Endometrial microvascular endothelial cells (primary cell): ENCODE measurements around the gene SH3TC2. TPM values are rescaled to one million over a fixed set of nuclear protein-coding genes. Genes with fewer than 3 reads are reported as not detected.

Experiments used
- in situ Hi-C: cut with HindIII; loops from 2 replicates; pipeline ENCODE4 v1.10.0; 2017; ENCODE audit warnings: low sequenced_read_pairs, low pct_unique_long_range_greater_than_20kb; ENCODE audit errors: inconsistent ontology term
- total RNA-seq: library from RNA; depleted of rRNA; stranded (reverse); fragments of >200 nt; gene quantifications from one replicate; pipeline ENCODE4 v1.2.3, GENCODE V29; 2015; ENCODE audit errors: inconsistent ontology term

The SH3TC2 gene
- total RNA-seq, 1 donor from 2014 or later, result 1.4 TPM

DNA sequence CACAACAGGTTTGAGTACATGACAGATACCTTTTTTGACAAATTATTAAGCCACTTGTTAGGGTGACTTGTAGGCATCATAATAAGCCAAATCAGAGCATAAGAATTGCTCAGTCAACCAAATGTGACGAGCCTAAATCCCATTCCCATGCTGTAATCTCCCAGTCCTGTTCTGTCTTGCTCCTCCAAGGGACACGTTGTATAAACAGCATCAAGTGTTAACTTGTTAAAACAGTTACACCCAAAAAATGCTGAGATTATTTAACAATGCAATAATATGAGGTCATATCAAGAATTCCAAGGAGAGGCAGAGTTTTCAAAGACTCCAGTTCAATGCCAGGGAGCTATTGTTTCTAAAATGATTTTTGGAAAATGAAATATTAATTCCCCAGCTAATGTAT, 76.2 kb downstream of the SH3TC2 start:
- in situ Hi-C loops, result loop anchor here (25.0 kb wide), 2 partner anchors 126 to 249 kb away; no protein-coding TSS in a partner anchor

DNA sequence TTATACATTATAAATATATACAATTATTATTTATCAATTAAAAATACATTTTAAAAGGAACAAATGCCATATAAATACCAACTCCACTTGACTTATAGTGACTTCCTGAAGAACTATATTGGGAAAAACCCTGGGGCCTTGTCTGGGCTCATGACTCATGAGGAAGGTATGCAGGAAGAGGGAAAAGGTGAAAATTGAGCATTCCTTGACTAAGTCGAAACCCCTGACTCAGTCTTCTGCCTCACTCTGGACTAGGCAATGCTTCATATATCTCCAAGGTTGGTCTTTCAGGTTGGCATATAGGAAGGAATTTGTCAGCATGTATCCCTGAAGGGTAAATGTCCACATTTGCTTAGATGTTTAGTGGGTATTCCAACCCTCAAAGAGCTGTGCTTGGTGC, 78.5 kb downstream of the SH3TC2 start:
- in situ Hi-C loops, result loop anchor here (25.0 kb wide), 2 partner anchors 128 to 247 kb away; no protein-coding TSS in a partner anchor

DNA sequence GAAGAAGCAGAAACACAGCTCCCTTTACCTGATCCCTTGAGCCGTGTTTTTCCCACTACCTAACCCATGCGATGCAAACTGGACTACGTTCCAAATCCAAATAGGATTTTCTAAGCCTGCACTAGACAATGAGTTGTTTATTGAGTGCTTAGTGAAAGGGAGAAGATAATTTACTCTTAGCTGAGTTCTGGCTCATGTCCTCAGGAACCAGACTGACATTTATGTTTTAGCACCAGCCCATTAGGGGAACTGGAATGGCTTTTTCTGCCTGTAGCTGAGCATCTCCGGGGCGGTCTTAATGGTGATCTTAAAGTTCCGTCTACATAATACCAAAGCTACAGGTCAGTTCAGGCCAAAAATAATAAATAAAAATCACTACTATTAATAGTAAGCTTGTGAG, 81.5 kb downstream of the SH3TC2 start:
- in situ Hi-C loops, result loop anchor here (25.0 kb wide), 2 partner anchors 131 to 244 kb away; no protein-coding TSS in a partner anchor

DNA sequence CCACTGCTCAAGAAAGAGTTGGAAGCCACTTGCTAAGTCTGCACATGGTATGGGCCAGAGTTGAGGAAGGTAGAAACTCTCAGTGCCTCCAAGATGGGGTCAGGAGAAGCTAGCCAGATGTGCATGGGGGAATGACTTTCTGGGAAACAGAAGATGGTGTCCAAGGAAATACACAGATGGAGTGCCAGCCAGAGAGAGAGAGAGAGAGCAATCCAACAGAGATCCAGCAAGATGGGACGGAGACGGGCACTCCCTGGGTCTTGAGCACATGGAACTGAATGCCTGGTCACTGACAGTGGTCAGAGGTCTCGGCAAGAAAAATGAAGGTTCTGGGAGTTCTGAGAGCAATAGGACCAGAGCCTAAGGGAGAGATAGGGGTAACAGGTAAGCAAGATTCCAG, 82.1 kb downstream of the SH3TC2 start:
- in situ Hi-C loops, result loop anchor here (25.0 kb wide), 2 partner anchors 132 to 243 kb away; no protein-coding TSS in a partner anchor

DNA sequence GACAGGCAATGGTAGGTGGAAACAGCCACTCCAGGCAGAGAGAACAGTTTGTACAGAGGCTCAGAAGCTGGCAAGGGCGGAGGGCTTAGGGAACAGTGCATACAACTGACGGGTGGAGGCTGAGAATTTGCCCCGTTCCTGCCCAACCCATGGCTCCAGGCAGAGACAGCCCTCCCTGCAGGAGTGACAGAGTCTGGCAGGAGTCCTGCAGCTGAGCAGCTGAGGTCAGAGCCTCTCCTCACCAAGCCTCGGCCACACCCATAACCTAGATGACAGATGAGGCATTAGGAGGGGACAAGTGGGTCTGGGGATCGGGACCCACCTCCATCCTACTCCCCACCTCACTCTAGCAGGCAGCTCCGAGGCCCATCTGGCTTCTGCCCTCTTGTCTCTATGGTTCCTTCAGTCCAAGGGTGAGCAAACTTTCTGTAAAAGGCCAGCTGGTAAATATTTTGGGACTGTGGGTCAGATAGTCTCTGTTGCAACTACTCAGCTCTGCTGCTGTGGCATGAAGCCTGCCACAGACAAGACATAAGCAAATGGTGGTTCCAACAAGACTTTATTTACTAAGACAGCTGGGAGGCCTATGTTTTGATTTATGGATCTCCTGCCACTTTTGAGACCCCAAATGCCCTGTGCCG, 83.7 kb downstream of the SH3TC2 start:
- in situ Hi-C loops, result loop anchor here (25.0 kb wide), 2 partner anchors 133 to 242 kb away; no protein-coding TSS in a partner anchor

DNA sequence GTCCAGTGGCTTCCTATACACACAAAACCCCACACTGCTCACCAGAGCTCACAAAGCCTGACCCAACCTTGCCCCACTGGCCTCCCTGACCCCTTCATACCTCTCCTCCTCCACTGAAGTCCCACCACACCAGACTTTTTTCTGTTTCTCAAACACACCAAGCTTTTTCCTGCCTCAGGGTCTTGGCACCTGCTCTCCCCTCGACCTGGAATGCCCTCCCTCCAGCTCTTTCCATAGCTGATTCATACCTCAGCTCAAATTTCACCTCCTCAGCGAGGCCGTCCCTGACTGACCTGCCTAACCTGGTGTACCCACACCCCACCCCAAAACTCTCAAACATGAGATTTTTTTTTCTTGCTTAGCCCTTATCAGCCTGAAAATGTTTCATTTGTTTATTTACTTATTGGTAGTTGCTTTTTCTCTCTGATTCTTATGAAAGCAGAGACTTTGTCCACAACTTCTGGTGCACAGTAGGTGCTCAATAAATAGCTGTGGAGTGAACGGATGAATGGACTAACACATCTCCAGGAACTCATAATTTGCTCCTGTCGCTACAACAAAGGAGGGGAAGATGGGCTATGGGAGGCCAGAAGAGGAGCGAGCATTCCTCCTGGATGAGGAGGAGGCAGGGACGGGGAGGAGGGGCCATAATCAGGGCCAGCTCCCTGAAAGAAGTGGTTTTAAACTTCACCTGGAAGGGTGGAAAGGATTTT, 84.3 kb downstream of the SH3TC2 start:
- in situ Hi-C loops, result loop anchor here (25.0 kb wide), 2 partner anchors 134 to 241 kb away; no protein-coding TSS in a partner anchor

DNA sequence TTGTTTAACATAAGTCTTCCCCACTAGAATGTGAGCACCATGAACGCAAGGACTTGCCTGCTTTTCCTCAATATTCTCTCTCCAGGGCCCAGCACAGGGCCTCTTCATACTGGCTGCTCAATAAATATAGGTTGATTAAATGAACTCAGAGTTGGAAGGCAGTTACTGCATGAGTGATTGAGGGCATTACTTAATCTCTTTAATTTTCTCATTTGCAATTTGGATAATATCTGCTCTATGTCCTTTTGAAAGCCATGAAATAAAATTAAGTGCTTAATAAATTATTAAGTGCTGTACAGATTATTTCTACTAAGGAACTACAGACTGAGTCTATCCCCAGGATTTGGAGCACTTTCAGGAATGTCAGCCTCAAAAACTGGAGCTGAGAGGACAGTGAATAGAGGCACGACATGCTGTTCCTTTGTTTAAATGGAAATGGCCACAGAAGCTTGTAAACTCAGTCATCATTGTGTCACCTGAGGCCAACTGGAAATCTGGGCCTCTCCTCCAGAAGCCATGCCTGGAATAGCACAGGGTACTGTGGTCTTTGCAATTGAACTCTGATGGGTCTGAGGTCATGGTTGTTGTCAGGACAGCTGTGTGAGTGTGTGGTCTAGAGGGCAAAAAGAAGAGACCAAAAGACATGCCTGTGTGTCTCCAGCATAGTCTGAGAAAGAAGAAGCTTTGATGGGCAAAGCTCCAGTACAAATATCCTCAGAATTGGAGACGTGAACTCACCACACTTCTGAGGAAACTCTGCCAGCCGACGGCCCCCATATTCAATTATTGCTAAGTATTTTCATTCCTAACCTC, 86.1 kb downstream of the SH3TC2 start:
- in situ Hi-C loops, result loop anchor here (25.0 kb wide), 2 partner anchors 136 to 239 kb away; no protein-coding TSS in a partner anchor

DNA sequence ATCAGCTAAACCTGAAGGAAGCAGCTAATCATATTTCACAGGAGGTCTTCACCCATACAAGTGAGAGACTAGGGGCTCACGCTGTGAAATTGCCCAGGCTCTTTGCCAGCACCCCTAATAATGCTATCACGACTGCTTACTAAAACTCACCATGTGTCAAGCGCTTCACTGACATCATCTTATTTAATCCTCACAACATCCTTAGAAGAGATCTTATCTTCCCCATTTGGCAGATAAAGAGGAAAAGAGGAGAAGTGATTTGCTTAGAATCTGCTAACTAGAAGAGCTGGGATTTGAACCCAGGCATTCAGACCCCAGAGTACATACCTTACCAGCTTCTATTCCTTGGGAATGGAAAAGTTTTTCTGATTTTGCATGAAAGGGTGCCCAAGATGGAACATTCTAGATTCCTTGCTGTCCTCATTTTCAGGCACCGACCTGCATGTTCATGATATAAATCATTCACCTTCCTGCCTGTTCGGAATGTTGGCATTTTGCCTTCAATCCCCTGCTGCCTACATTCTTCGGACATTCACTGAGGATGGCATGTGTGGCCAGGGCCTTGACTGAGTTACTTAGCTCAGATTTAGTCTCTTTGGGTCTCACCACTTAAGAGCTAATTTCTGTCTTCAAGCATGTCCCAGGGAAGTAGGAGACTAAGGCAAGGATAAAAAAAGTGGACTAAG, 88.1 kb downstream of the SH3TC2 start:
- in situ Hi-C loops, result loop anchor here (25.0 kb wide), 2 partner anchors 138 to 237 kb away; no protein-coding TSS in a partner anchor

DNA sequence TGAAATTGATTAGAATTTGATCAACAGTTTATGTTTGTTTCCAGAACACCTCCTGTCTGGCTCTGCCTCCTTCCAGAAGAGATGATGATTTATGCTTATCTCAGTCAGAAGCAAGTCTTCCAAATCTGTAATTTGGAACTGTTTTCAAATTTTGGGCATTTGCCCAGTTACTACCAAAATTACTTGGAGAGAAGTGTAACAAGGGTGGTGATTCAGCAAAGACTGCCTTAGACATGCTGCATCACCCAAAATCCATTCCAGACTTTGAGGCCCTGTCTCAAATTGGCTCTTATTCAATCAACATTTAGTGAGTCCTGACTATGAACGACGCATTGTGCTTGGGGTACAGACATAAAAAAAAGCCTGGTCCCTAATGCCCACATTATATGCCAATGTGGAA, 89.4 kb downstream of the SH3TC2 start:
- in situ Hi-C loops, result no loop called here

DNA sequence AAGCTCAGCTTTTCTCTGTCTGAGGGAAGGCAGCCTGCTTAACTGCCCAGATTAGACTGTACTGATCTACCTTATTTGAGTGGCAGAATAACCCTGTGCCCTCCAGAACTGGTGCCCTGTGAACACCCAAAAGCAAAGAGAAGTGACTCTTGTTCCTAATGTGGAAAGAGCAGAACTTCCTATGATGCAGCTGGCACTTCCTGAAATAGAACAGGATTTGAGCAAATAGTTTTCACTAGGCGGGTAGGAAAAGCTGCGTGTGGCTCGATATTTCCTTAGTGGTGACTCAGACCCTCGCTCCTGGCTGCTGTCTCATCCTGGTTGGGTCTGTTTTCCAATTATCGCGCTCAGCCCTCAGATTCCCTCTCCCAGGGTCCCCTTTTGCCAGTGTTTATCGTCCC, 89.9 kb downstream of the SH3TC2 start:
- in situ Hi-C loops, result no loop called here

DNA sequence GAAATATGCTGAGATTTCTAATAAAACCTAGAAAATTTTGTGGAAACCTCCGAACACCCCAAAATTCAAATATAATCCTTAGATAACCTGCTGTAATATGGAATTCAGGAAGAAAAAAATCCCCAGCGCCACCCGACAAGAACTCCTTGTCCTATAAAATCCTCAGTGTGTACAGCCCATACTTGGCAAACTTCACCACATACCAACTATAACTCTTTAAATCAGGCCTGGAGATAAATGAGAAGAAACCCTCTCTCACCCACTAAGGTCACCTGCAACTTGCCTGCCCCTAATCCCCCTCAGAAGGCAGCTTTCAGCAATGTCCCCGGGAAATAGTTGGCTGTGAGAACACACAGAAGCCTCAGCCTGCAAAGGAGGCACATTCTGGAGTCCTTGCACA, 90.5 kb downstream of the SH3TC2 start:
- in situ Hi-C loops, result no loop called here

DNA sequence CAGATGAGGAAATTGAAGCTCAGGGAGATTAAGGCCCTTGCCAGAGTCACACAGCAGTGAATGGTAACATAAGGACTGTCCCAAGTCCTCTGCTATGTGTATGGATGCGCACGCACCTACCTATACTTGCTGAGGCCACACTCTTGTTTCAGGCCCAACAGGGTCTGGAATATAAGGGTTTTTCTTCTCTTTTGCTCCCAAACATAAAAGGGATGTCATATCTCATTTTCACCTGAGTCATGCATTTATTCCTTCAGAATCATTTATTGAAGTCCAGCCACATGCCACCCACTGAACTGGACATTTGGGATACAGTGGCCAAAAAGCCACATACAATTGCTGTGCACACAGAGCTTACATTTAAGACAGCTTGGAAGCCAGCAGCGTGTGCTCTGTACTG, 92.0 kb downstream of the SH3TC2 start:
- in situ Hi-C loops, result no loop called here

DNA sequence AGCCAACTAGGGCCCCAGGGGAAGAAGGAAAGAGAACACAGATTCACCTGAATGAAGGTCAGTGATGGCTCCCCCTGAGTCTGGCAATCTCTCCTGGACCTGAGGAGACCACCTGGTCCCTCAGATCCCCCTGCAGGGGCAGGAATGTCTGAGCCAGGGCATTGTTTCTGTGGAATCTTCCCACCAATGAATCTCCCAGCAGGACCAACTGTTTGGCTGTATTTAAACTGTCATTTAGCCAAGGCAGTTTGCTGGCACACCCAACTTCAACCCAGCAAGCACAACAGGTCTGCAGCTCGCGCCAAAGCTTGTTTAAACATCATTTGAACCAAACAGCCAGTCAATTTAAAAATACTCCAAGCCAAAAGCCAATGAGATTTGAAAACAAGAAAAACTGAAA, 92.6 kb downstream of the SH3TC2 start:
- in situ Hi-C loops, result no loop called here

DNA sequence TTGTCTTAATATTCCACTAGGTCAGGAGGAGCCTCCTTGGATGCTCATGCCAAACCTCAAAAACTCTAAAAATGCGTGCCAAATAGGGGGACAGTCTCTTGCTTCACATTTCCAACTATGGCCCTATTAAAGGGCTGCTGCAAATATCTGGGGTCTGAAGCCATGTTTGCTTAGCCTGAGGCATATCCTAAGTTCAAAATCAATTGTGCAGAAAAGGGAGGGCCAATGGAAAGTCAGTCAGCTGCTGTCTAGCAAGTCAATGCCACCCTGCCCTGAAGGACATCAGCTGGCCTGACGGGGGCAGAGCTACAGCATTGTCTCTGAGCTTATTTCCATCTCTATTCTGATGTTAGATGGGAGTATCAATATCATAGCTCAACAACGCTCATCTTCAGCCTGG, 93.6 kb downstream of the SH3TC2 start:
- in situ Hi-C loops, result no loop called here

DNA sequence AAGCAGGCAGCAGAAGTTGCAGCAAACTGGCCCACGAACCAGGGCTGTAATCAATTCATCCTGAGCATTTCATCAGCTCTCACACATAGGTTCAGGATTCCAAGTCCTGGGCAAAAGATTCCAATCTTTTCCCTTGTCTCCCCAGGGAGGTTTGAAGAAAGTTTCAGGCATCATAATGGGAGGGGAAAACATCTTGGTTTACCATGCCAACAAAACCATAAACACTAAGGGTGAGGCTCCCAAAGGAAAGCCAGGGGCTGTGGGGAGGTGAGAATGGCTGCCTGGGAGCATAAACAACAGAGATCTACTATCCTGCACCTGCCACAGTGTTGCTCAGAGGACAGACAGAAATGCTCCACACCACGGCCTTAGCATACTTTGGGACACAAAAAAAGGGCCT, 94.6 kb downstream of the SH3TC2 start:
- in situ Hi-C loops, result no loop called here

DNA sequence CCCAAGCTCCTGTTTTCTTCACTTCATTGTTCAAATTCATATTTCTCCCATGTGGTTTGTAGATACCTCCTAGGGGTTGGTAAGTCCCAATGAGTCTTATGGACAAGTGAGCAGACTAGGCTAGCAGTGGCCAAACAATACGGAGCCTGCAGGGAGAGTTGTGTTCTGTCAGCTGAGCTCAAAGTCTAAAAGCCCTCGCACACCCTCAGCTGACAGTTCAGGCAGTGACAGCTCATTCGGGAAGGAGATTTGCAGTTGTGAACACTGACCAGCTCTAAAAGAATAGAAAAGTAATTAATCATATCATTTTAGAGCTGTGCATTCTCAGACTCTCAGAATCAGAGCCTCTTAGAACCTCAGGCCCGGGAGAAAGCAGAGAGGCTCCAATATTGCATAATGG, 95.1 kb downstream of the SH3TC2 start:
- in situ Hi-C loops, result no loop called here

DNA sequence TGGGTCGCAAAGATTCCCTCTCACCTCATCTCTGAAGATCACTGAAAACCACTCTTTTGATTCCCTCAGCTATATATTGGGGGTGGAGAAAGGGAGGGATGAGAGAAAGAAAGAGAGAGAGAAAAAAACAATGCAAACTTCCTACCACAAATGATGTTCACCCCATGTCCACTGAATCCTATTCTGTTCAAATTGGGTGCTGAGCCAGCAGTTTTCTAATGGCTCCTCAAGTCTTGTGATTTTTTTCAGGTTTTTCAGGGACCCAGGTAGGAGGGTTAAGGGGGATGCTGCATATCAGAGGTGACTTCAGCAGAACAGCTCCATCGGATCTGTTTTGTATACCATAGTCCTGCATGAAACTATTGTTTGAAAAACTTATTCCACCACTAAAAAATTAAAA, 95.9 kb downstream of the SH3TC2 start:
- in situ Hi-C loops, result no loop called here

DNA sequence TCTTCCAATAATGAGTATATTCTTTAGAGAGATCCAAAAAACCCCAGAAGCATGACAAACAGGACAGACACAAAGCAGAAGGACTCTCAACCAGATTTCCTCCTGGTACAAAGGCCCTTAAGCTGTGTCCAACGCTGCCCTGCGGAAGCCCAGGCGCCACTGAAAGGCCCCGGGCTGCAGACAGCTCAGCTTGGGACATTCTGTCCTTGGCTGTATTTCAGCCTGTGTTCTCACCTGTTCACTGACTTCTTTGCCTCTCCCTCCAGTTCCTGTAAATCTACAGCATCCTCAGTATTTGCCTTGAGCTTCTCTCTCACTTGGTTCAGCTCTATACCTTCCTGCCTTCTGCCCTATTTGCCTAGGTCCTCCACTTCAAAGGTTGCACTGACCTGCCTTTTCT, 96.5 kb downstream of the SH3TC2 start:
- in situ Hi-C loops, result no loop called here
